SK-N-MC (cell line): ENCODE measurements around the gene VAT1L.

ENCODE experiments used
- EZH2 ChIP-seq: fragments of 200-600 bp; sonication (generic); IDR thresholded peaks from one replicate; pipeline ENCODE4 v1.6.1; 2017; ENCODE audit warnings: antibody characterized with exemption
- FOXP2 ChIP-seq: optimal IDR thresholded peaks from 2 replicates; pipeline ENCODE3; 2011; ENCODE audit warnings: mild to moderate bottlenecking, moderate library complexity; ENCODE audit not compliant: insufficient read depth; ENCODE audit errors: extremely low read length, control extremely low read depth
- POLR2AphosphoS5 ChIP-seq: IDR thresholded peaks from 2 replicates; pipeline ENCODE4 v1.6.1; 2012; ENCODE audit warnings: mild to moderate bottlenecking, low read depth, low read length, borderline replicate concordance

DNA sequence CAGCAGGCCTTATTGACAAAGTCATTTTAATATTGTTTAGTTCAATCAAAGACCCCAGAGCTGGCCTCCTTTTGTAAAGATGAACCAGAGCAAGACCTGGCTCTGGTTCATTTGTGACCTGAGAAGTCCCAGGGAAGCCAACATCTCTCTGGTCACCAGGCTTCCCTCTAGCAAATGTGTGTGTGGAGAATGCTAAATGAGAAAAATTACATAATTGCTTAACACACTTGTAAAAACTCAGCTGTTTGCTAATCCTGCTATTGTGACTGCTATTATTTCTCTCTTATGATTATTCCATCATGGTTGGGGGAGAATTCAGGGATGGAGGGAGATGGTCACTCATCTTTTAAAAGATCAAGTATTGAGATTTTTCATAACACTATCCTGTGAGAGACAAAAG, 139.7 kb downstream of the VAT1L start:
- no peak for TF ChIP-seq EZH2
- TF ChIP-seq POLR2AphosphoS5, result no peak
- TF ChIP-seq FOXP2, result no peak
